HG03159 (cell line): ENCODE data around the gene LITAFD.

ENCODE experiments used
- ATAC-seq: cut with Tn5 transposase; IDR thresholded peaks from one replicate; pipeline ENCODE4 v1.9.1; 2021; ENCODE audit warnings: mild to moderate bottlenecking, moderate library complexity; ENCODE audit not compliant: unreplicated experiment

Gene LITAFD

GRCh38 chr16:8890549-8890921, 8.4 kb downstream of the LITAFD start:
- ATAC-seq, result no peak

- peak; percentile 19 for ATAC-seq
Observed at GRCh38 chr16:8892101-8892575, 10.0 kb downstream of the LITAFD start.

GRCh38 chr16:8893426-8893825, 11.3 kb downstream of the LITAFD start:
- no peak for ATAC-seq

- ATAC-seq, result no peak
Observed at GRCh38 chr16:8893976-8894690, 12.0 kb downstream of the LITAFD start.

- ATAC-seq, result no peak
Observed at GRCh38 chr16:8894736-8895334, 12.7 kb downstream of the LITAFD start.

GRCh38 chr16:8898660-8899318, 16.6 kb downstream of the LITAFD start:
- no peak for ATAC-seq

GRCh38 chr16:8899709-8900317, 17.7 kb downstream of the LITAFD start:
- ATAC-seq, result no peak

GRCh38 chr16:8900343-8900742, 18.2 kb downstream of the LITAFD start:
- ATAC-seq, result no peak

GRCh38 chr16:8901320-8901861, 19.2 kb downstream of the LITAFD start:
- no peak for ATAC-seq

GRCh38 chr16:8903004-8903403, 20.9 kb downstream of the LITAFD start:
- ATAC-seq, result no peak

GRCh38 chr16:8904018-8904430, 21.9 kb downstream of the LITAFD start:
- ATAC-seq, result no peak

- ATAC-seq, result no peak
Observed at GRCh38 chr16:8905168-8905762, 23.1 kb downstream of the LITAFD start.

GRCh38 chr16:8905795-8906591, 23.8 kb downstream of the LITAFD start:
- ATAC-seq, result no peak

GRCh38 chr16:8907096-8907495, 24.9 kb downstream of the LITAFD start:
- no peak for ATAC-seq

GRCh38 chr16:8908810-8909468, 26.8 kb downstream of the LITAFD start:
- ATAC-seq, result no peak

GRCh38 chr16:8910811-8911210, 28.7 kb downstream of the LITAFD start:
- no peak for ATAC-seq

GRCh38 chr16:8912793-8913192, 30.6 kb downstream of the LITAFD start:
- no peak for ATAC-seq

- ATAC-seq, result no peak
Observed at GRCh38 chr16:8914098-8914497, 31.9 kb downstream of the LITAFD start.

- no peak for ATAC-seq
Observed at GRCh38 chr16:8915722-8916301, 33.7 kb downstream of the LITAFD start.
